Measurements from ENCODE around the gene GALNT16. TPM values are rescaled to one million over a fixed set of nuclear protein-coding genes. Genes with fewer than 3 reads are reported as not detected.

GALNT16 gene
- total and polyA plus RNA-seq, 8 donors: 0.53 to 2.2 (median 1.6) TPM; not detected in 1

GRCh38 chr14:69244946-69245345 lies 15.0 kb upstream of the GALNT16 start:
- no peak for DNase-seq
- no peak overlapping the region for H3K4me3 ChIP-seq
- H3K4me1 ChIP-seq: peaks cover 0 to 18% (median 6%) of the 10 kb centered on the region in 4 donors
- WGBS, 5 donors: 80 to 97% (median 87%) methylated on average over 3 of the region's 3 CpGs
- no peaks in the 10 kb centered on the region for H3K27me3 ChIP-seq
- intact Hi-C loops (cut with DNase I; ENCODE audit: low total_unique reads): loop anchor here (5.0 kb wide), 1 partner anchor 217 kb away; no protein-coding TSS in a partner anchor
- no peaks in the 10 kb centered on the region for H3K9me3 ChIP-seq
- no peak for TF ChIP-seq POLR2A (IDR thresholded peaks at IDR 0.05)
- TF ChIP-seq POLR2AphosphoS5 (IDR thresholded peaks at IDR 0.05): no peak
- no peak for TF ChIP-seq CTCF (IDR thresholded peaks at IDR 0.05)
- no peak for TF ChIP-seq EP300 (IDR thresholded peaks at IDR 0.05)
- H3K27ac ChIP-seq: no peak overlapping the region
- peaks cover 10 to 23% (median 20%) of the 10 kb centered on the region in 4 donors for H3K36me3 ChIP-seq

GRCh38 chr14:69246331-69246730 lies 13.6 kb upstream of the GALNT16 start:
- intact Hi-C loops (cut with DNase I; ENCODE audit: low total_unique reads): no loop called here
- peak in 1 of 2 donors; percentile 48 for DNase-seq
- H3K27ac ChIP-seq: no peak overlapping the region
- no peak overlapping the region for H3K4me3 ChIP-seq
- H3K36me3 ChIP-seq: peaks cover 3 to 10% (median 6%) of the 10 kb centered on the region in 4 donors
- no peaks in the 10 kb centered on the region for H3K9me3 ChIP-seq
- H3K27me3 ChIP-seq: no peaks in the 10 kb centered on the region
- TF ChIP-seq EP300 (IDR thresholded peaks at IDR 0.05) (no peak), POLR2A (IDR thresholded peaks at IDR 0.05) (no peak), CTCF (IDR thresholded peaks at IDR 0.05) (no peak), POLR2AphosphoS5 (IDR thresholded peaks at IDR 0.05) (no peak)
- H3K4me1 ChIP-seq: peaks cover 0 to 18% (median 6%) of the 10 kb centered on the region in 4 donors
- WGBS, 5 donors: 82 to 94% (median 92%) methylated on average over 3 of the region's 3 CpGs

- H3K27ac ChIP-seq: peak overlapping the region in 4 of 5 donors; percentile 41 to 67 (median 57)
- no peaks in the 10 kb centered on the region for H3K9me3 ChIP-seq
- peak in 1 of 2 donors; percentile 82 for DNase-seq
Observed at GRCh38 chr14:69247676-69248440, 12.1 kb upstream of the GALNT16 start.

GRCh38 chr14:69249603-69250002 lies 10.4 kb upstream of the GALNT16 start:
- DNase-seq: no peak
- H3K4me1 ChIP-seq: peaks cover 0 to 10% (median 0%) of the 10 kb centered on the region in 4 donors
- no peak for TF ChIP-seq EP300 (IDR thresholded peaks at IDR 0.05)
- TF ChIP-seq POLR2A (IDR thresholded peaks at IDR 0.05): no peak
- no peak for TF ChIP-seq CTCF (IDR thresholded peaks at IDR 0.05)
- TF ChIP-seq POLR2AphosphoS5 (IDR thresholded peaks at IDR 0.05): no peak
- no peaks in the 10 kb centered on the region for H3K9me3 ChIP-seq
- H3K4me3 ChIP-seq: no peak overlapping the region
- no peaks in the 10 kb centered on the region for H3K27me3 ChIP-seq
- H3K36me3 ChIP-seq: no peaks in the 10 kb centered on the region
- 83 to 91% (median 87%) methylated on average over 5 of the region's 5 CpGs for WGBS, 5 donors
- H3K27ac ChIP-seq: no peak overlapping the region
- intact Hi-C loops (cut with DNase I; ENCODE audit: low total_unique reads): no loop called here

More at GRCh38 chr14:69247676-69248440, 12.1 kb upstream of the GALNT16 start:
- no peak overlapping the region for H3K4me3 ChIP-seq
- TF ChIP-seq CTCF (IDR thresholded peaks at IDR 0.05) (peak in 2 of 7 experiments; percentile 11 to 29), EP300 (IDR thresholded peaks at IDR 0.05) (no peak), POLR2AphosphoS5 (IDR thresholded peaks at IDR 0.05) (peak; percentile 32 to 70 (median 56)), POLR2A (IDR thresholded peaks at IDR 0.05) (no peak)
- H3K36me3 ChIP-seq: no peaks in the 10 kb centered on the region
- no peaks in the 10 kb centered on the region for H3K27me3 ChIP-seq
- WGBS, 5 donors: 56 to 82% (median 70%) methylated on average over 3 of the region's 3 CpGs
- H3K4me1 ChIP-seq: peaks cover 0 to 12% (median 2%) of the 10 kb centered on the region in 4 donors
- intact Hi-C loops (cut with DNase I; ENCODE audit: low total_unique reads): no loop called here
